Tibial nerve (tissue), 4 donors: Measurements from ENCODE around the gene TOX2. TPM values are rescaled to one million over a fixed set of nuclear protein-coding genes. Genes with fewer than 3 reads are reported as not detected.

Experiments
- DNase-seq, 2 donors: peaks; one replicate each; pipeline ENCODE4 v3.0.0-alpha.2; 2019; ENCODE audit warnings: low spot score in 2 of 2
- H3K27ac ChIP-seq, 4 donors: fragments of 200-600 bp; sonication (generic) in 3 of 4; one replicate each; pipeline ENCODE4 v1.5.1; 2017 to 2019; ENCODE audit warnings: mild to moderate bottlenecking in 1 of 4
- H3K27me3 ChIP-seq, 2 donors: fragments of 200-600 bp; sonication (generic) in 1 of 2; one replicate each; pipeline versions ENCODE4 v1.5.1 to v1.6.0; 2017 to 2019
- H3K36me3 ChIP-seq, 3 donors: fragments of 200-600 bp; sonication (generic); one replicate each; pipeline ENCODE4 v1.5.1; 2018 to 2019
- H3K4me1 ChIP-seq, 4 donors: fragments of 200-600 bp; sonication (generic) in 3 of 4; one replicate each; pipeline ENCODE4 v1.5.1; 2017 to 2019
- H3K4me3 ChIP-seq, 4 donors: fragments of 200-600 bp; sonication (generic) in 3 of 4; one replicate each; pipeline ENCODE4 v1.5.1; 2017 to 2019; ENCODE audit warnings: mild to moderate bottlenecking in 1 of 4, moderate library complexity in 1 of 4
- H3K9me3 ChIP-seq, 4 donors: fragments of 200-600 bp; sonication (generic) in 3 of 4; one replicate each; pipeline ENCODE4 v1.5.1; 2017 to 2019
- CTCF ChIP-seq, 5 experiments: fragments of 200-600 bp in 3 of 5; fragments of 450-650 bp in 2 of 5; sonication (generic) in 3 of 5; IDR thresholded peaks; one replicate each; pipeline ENCODE4 v1.5.1; 2016 to 2019; ENCODE audit warnings: antibody characterized with exemption in 5 of 5, mild to moderate bottlenecking in 3 of 5, moderate library complexity in 2 of 5
- EP300 ChIP-seq, 2 donors: sonication (generic); formaldehyde crosslinking; IDR thresholded peaks; one replicate each; pipeline ENCODE4 v1.6.1; 2017; ENCODE audit warnings: antibody characterized with exemption in 2 of 2, mild to moderate bottlenecking in 1 of 2
- POLR2A ChIP-seq, 2 donors: fragments of 450-650 bp; IDR thresholded peaks; one replicate each; pipeline ENCODE4 v1.6.1; 2017; ENCODE audit warnings: antibody characterized with exemption in 2 of 2, mild to moderate bottlenecking in 2 of 2, moderate library complexity in 2 of 2
- WGBS, 2 donors: methylation state at CpG; one replicate each; pipeline ENCODE4 v1.1.5; 2018; 5-methylcytosine and 5-hydroxymethylcytosine counted together
- total RNA-seq, 4 donors: library from RNA; depleted of rRNA; stranded (reverse); fragments of >200 nt; gene quantifications; one replicate each; pipeline ENCODE4 v1.1.0, GENCODE V29; 2016

TOX2 gene
- total RNA-seq, 4 donors from 2014 or later, result 1.3 to 3.3 (median 1.9) TPM

GRCh38 chr20:43968341-43969000, 53.8 kb downstream of the TOX2 start:
- Histone ChIP-seq H3K27me3 (no peaks in the 10 kb centered on the region), H3K4me3 (no peak overlapping the region), H3K27ac (no peak overlapping the region), H3K36me3 (no peaks in the 10 kb centered on the region), H3K9me3 (peaks cover 0 to 5% (median 0%) of the 10 kb centered on the region in 4 donors), H3K4me1 (peaks cover 0 to 8% (median 0%) of the 10 kb centered on the region in 4 donors)
- DNase-seq, result no peak
- WGBS, 2 donors, result 42 to 51% methylated on average over 5 of the region's 5 CpGs
- TF ChIP-seq CTCF (IDR thresholded peaks at IDR 0.05) (no peak), POLR2A (IDR thresholded peaks at IDR 0.05) (no peak), EP300 (IDR thresholded peaks at IDR 0.05) (no peak)

- no peak for DNase-seq
- H3K4me3 ChIP-seq, result no peak overlapping the region
- H3K9me3 ChIP-seq, result peaks cover 0 to 5% (median 0%) of the 10 kb centered on the region in 4 donors
- 79% methylated on average over 7 of the region's 7 CpGs for WGBS, 2 donors
- no peaks in the 10 kb centered on the region for H3K36me3 ChIP-seq
- no peaks in the 10 kb centered on the region for H3K27me3 ChIP-seq
- peaks cover 0 to 6% (median 0%) of the 10 kb centered on the region in 4 donors for H3K4me1 ChIP-seq
- TF ChIP-seq CTCF (IDR thresholded peaks at IDR 0.05) (no peak), POLR2A (IDR thresholded peaks at IDR 0.05) (no peak), EP300 (IDR thresholded peaks at IDR 0.05) (no peak)
- no peak overlapping the region for H3K27ac ChIP-seq
Measured at GRCh38 chr20:43969028-43969447, 54.4 kb downstream of the TOX2 start.

- no peaks in the 10 kb centered on the region for H3K36me3 ChIP-seq
- no peaks in the 10 kb centered on the region for H3K27me3 ChIP-seq
- 64 to 75% methylated on average over 5 to 8 of the region's 8 CpGs for WGBS, 2 donors
- TF ChIP-seq EP300 (IDR thresholded peaks at IDR 0.05), result no peak
- no peak overlapping the region for H3K27ac ChIP-seq
- H3K4me1 ChIP-seq, result no peaks in the 10 kb centered on the region
- peaks cover 0 to 5% (median 0%) of the 10 kb centered on the region in 4 donors for H3K9me3 ChIP-seq
- no peak for DNase-seq
- H3K4me3 ChIP-seq, result no peak overlapping the region
Measured at GRCh38 chr20:43969501-43970182, 55.0 kb downstream of the TOX2 start.

- DNase-seq, result no peak
- TF ChIP-seq POLR2A (IDR thresholded peaks at IDR 0.05) (no peak), CTCF (IDR thresholded peaks at IDR 0.05) (no peak), EP300 (IDR thresholded peaks at IDR 0.05) (no peak)
- H3K27me3 ChIP-seq, result no peaks in the 10 kb centered on the region
- no peaks in the 10 kb centered on the region for H3K4me1 ChIP-seq
- WGBS, 2 donors, result 88 to 90% methylated on average over 10 of the region's 10 CpGs
- no peak overlapping the region for H3K27ac ChIP-seq
- no peaks in the 10 kb centered on the region for H3K36me3 ChIP-seq
- H3K9me3 ChIP-seq, result peaks cover 0 to 5% (median 0%) of the 10 kb centered on the region in 4 donors
- H3K4me3 ChIP-seq, result no peak overlapping the region
Measured at GRCh38 chr20:43971267-43971666, 56.6 kb downstream of the TOX2 start.

- no peak overlapping the region for H3K4me3 ChIP-seq
- no peak for TF ChIP-seq EP300 (IDR thresholded peaks at IDR 0.05)
- TF ChIP-seq POLR2A (IDR thresholded peaks at IDR 0.05), result no peak
- no peak for TF ChIP-seq CTCF (IDR thresholded peaks at IDR 0.05)
- no peak overlapping the region for H3K27ac ChIP-seq
- H3K9me3 ChIP-seq, result peaks cover 0 to 5% (median 0%) of the 10 kb centered on the region in 4 donors
- no peak for DNase-seq
- no peaks in the 10 kb centered on the region for H3K4me1 ChIP-seq
- WGBS, 2 donors, result 90 to 94% methylated on average over 2 of the region's 2 CpGs
- no peaks in the 10 kb centered on the region for H3K36me3 ChIP-seq
- no peaks in the 10 kb centered on the region for H3K27me3 ChIP-seq
Measured at GRCh38 chr20:43972051-43972450, 57.4 kb downstream of the TOX2 start.
